GM12878 (cell line): ENCODE data around the gene DNAH2.

ENCODE experiments used
- CHD2 ChIP-seq: IDR thresholded peaks from 2 replicates; pipeline ENCODE4 v1.6.1; 2011; ENCODE audit warnings: low read depth, low read length, improper control_type of control experiment, borderline replicate concordance
- EZH2 ChIP-seq: IDR thresholded peaks from 2 replicates; pipeline ENCODE4 v1.6.1; 2012; ENCODE audit warnings: low read depth, mild to moderate bottlenecking, control low read depth, inconsistent platforms, low read length, borderline replicate concordance; ENCODE audit not compliant: control insufficient read depth
- JUNB ChIP-seq: IDR thresholded peaks from 2 replicates; pipeline ENCODE4 v1.6.1; 2016; ENCODE audit warnings: antibody characterized with exemption, mild to moderate bottlenecking
- JUND ChIP-seq: IDR thresholded peaks from 2 replicates; pipeline ENCODE4 v1.6.1; 2012; ENCODE audit warnings: low read depth, mild to moderate bottlenecking, low read length, improper control_type of control experiment, moderate library complexity
- PAX5 ChIP-seq: IDR thresholded peaks from 2 replicates; pipeline ENCODE4 v1.6.1; 2011; ENCODE audit warnings: low read depth, low read length, borderline replicate concordance
- PML ChIP-seq: IDR thresholded peaks from 2 replicates; pipeline ENCODE4 v1.6.1; 2012; ENCODE audit warnings: low read length, inconsistent platforms
- SP1 ChIP-seq: IDR thresholded peaks from one replicate; pipeline ENCODE4 v1.6.1; 2011; ENCODE audit warnings: low read depth, low read length
- SRF ChIP-seq, 2 experiments: IDR thresholded peaks; 2 replicates each; pipeline ENCODE4 v1.6.1; 2011; ENCODE audit warnings: low read depth in 2 of 2, low read length in 2 of 2, mild to moderate bottlenecking in 1 of 2, moderate library complexity in 1 of 2
- TAF1 ChIP-seq: IDR thresholded peaks from 2 replicates; pipeline ENCODE4 v1.6.1; 2011; ENCODE audit warnings: mild to moderate bottlenecking, low read depth, low read length, borderline replicate concordance
- TF ChIP-seq, protein P1 (sequence below): IDR thresholded peaks from 2 replicates; pipeline ENCODE4 v1.6.1; 2011; ENCODE audit warnings: low read depth, mild to moderate bottlenecking, low read length, moderate library complexity, borderline replicate concordance; ENCODE audit errors: extremely low read depth
- TF ChIP-seq, protein P2 (sequence below), 3 experiments: IDR thresholded peaks in 2 of 3; conservative IDR thresholded peaks in 1 of 3; 2 replicates each; pipeline ENCODE4 v1.5.1; 2011; ENCODE audit warnings: low read depth in 3 of 3, low read length in 3 of 3, mild to moderate bottlenecking in 3 of 3, control low read depth in 2 of 3, moderate library complexity in 2 of 3, inconsistent platforms in 1 of 3, mixed read lengths in 1 of 3; ENCODE audit not compliant: control insufficient read depth in 2 of 3, insufficient read depth in 1 of 3; ENCODE audit errors: extremely low read depth in 1 of 3
- TF ChIP-seq, protein P3 (sequence below): fragments of 450-650 bp; IDR thresholded peaks from 2 replicates; pipeline ENCODE4 v1.6.1; 2016; ENCODE audit warnings: mild to moderate bottlenecking
- TF ChIP-seq, protein P4 (sequence below): fragments of 450-650 bp; IDR thresholded peaks from 2 replicates; pipeline ENCODE4 v1.6.1; 2017; ENCODE audit warnings: antibody characterized with exemption, mild to moderate bottlenecking, moderate library complexity

DNA sequence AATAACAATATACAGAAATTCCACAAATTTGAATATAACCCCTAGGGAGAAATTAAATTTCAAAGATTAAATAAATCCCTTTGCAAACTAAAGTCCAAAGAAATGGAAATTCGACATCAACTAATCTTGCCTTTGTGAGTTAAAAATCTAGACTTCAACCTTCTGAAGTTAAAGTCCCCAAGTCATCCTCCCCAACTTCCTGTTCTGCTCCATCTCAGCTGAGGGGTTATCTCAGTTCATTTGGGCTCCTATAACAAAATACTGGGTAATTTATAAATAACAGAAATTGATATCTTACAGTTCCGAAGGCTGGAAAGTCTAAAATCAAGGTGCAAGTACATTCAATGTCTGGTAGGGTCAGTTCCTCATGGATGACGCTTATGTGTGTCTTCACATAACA, 93.7 kb downstream of the DNAH2 start:
- TF ChIP-seq, protein P1, sequence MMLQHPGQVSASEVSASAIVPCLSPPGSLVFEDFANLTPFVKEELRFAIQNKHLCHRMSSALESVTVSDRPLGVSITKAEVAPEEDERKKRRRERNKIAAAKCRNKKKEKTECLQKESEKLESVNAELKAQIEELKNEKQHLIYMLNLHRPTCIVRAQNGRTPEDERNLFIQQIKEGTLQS, result no peak
- TF ChIP-seq, protein P2, sequence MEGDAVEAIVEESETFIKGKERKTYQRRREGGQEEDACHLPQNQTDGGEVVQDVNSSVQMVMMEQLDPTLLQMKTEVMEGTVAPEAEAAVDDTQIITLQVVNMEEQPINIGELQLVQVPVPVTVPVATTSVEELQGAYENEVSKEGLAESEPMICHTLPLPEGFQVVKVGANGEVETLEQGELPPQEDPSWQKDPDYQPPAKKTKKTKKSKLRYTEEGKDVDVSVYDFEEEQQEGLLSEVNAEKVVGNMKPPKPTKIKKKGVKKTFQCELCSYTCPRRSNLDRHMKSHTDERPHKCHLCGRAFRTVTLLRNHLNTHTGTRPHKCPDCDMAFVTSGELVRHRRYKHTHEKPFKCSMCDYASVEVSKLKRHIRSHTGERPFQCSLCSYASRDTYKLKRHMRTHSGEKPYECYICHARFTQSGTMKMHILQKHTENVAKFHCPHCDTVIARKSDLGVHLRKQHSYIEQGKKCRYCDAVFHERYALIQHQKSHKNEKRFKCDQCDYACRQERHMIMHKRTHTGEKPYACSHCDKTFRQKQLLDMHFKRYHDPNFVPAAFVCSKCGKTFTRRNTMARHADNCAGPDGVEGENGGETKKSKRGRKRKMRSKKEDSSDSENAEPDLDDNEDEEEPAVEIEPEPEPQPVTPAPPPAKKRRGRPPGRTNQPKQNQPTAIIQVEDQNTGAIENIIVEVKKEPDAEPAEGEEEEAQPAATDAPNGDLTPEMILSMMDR (IDR thresholded peaks at IDR 0.05 in 2 of 3, conservative IDR thresholded peaks at IDR 0.05 in 1 of 3; ENCODE audit: control insufficient read depth in 2 of 3, extremely low read depth in 1 of 3, insufficient read depth in 1 of 3, low read depth in 3 of 3, low read length in 3 of 3), result no peak
- no peak for TF ChIP-seq PAX5
- TF ChIP-seq PML, result no peak
- TF ChIP-seq EZH2, result no peak
- no peak for TF ChIP-seq JUNB
- TF ChIP-seq TAF1, result no peak
- TF ChIP-seq SP1, result no peak
- no peak for TF ChIP-seq JUND
- TF ChIP-seq CHD2, result no peak
- TF ChIP-seq, protein P3, sequence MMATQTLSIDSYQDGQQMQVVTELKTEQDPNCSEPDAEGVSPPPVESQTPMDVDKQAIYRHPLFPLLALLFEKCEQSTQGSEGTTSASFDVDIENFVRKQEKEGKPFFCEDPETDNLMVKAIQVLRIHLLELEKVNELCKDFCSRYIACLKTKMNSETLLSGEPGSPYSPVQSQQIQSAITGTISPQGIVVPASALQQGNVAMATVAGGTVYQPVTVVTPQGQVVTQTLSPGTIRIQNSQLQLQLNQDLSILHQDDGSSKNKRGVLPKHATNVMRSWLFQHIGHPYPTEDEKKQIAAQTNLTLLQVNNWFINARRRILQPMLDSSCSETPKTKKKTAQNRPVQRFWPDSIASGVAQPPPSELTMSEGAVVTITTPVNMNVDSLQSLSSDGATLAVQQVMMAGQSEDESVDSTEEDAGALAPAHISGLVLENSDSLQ, result no peak
- TF ChIP-seq SRF (IDR thresholded peaks at IDR 0.05; ENCODE audit: low read depth in 2 of 2, low read length in 2 of 2), result no peak
- TF ChIP-seq, protein P4, sequence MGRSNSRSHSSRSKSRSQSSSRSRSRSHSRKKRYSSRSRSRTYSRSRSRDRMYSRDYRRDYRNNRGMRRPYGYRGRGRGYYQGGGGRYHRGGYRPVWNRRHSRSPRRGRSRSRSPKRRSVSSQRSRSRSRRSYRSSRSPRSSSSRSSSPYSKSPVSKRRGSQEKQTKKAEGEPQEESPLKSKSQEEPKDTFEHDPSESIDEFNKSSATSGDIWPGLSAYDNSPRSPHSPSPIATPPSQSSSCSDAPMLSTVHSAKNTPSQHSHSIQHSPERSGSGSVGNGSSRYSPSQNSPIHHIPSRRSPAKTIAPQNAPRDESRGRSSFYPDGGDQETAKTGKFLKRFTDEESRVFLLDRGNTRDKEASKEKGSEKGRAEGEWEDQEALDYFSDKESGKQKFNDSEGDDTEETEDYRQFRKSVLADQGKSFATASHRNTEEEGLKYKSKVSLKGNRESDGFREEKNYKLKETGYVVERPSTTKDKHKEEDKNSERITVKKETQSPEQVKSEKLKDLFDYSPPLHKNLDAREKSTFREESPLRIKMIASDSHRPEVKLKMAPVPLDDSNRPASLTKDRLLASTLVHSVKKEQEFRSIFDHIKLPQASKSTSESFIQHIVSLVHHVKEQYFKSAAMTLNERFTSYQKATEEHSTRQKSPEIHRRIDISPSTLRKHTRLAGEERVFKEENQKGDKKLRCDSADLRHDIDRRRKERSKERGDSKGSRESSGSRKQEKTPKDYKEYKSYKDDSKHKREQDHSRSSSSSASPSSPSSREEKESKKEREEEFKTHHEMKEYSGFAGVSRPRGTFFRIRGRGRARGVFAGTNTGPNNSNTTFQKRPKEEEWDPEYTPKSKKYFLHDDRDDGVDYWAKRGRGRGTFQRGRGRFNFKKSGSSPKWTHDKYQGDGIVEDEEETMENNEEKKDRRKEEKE, result no peak
